ENCODE data around the gene GORASP1. TPM values are rescaled to one million over a fixed set of nuclear protein-coding genes. Genes with fewer than 3 reads are reported as not detected.

The GORASP1 gene
- total RNA-seq, 1 donor from 2014 or later: 71.5 TPM

DNA sequence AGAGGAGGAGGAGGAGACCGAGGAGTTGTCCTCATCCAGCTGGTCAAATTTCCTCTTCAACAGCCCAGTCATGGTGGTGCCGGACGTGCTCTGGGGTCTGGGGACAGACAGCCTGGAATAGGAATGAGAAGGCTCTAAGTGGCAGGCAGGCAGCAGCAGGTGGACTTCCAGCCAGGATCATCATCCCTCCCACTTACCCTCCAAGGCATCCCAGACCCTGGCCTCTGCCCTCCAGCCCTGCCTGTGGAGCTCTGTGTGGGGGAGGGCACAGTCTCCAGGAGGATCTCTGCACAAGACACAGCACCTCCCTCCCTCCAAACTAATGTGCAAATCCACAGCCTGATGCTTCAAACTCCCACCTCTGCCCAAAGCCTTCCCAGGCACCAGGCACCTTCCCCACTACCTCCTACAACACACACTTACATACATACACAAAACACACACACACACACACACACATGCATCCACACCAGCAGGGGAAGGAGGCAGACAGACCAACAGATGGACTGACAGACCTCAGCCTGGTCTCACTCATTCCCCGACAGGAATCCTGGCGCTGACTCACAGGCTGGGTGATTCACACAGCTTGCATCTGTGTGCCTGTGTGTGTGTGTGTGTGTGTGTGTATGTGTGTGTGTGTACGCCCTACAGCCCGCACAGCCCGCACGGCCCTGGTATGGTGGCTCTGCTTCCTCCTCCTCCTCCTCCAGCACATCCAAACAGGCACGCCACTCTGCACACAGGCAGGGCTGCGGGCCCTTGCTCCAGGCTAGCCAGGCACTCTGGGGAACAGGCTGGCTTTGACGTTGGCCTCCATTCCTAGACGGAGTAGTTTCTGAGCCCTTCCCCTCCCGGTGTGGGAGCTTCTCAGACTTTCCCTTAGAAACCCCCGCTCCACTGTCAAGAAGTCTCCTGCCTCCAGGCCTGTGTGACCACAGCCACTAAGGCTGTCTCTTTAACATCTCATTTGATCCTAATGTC is 39.5 kb upstream of the GORASP1 start:
- peak overlapping the region; percentile 99 for H3K27ac Mint-ChIP-seq
- H3K27me3 Mint-ChIP-seq (ENCODE audit: low read depth): no peaks in the 10 kb centered on the region
- H3K36me3 Mint-ChIP-seq: peaks cover 21% of the 10 kb centered on the region
- no peak for DNase-seq (ENCODE audit: low spot score in 2 of 2, unreplicated experiment in 2 of 2)
- peaks cover 71% of the 10 kb centered on the region for H3K4me1 Mint-ChIP-seq
- TF ChIP-seq, protein P1, sequence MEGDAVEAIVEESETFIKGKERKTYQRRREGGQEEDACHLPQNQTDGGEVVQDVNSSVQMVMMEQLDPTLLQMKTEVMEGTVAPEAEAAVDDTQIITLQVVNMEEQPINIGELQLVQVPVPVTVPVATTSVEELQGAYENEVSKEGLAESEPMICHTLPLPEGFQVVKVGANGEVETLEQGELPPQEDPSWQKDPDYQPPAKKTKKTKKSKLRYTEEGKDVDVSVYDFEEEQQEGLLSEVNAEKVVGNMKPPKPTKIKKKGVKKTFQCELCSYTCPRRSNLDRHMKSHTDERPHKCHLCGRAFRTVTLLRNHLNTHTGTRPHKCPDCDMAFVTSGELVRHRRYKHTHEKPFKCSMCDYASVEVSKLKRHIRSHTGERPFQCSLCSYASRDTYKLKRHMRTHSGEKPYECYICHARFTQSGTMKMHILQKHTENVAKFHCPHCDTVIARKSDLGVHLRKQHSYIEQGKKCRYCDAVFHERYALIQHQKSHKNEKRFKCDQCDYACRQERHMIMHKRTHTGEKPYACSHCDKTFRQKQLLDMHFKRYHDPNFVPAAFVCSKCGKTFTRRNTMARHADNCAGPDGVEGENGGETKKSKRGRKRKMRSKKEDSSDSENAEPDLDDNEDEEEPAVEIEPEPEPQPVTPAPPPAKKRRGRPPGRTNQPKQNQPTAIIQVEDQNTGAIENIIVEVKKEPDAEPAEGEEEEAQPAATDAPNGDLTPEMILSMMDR (IDR thresholded peaks at IDR 0.05; ENCODE audit: unreplicated experiment): no peak
- H3K9me3 Mint-ChIP-seq: no peaks in the 10 kb centered on the region
- peak overlapping the region; percentile 51 for H3K4me3 Mint-ChIP-seq

DNA sequence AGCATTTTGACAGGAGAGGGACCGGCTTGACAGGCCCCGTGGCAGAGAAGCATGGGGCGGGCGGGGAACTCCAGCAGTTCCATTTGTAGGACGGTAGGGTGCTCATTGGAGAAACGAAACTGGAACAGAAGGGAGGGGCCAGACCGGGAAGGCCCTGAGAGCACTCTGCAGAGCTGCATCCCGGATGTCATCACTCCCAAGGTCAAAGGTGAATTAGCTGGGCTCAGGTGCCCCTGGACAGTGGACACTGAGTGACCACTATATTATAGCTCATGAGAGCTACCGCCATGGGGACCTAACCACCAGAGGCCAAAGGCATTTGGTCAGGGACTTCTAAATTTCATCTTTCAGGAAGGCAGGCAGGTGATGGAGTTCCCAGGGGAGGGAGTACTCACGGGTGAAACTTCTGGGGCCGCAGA is 38.7 kb upstream of the GORASP1 start:
- H3K4me1 Mint-ChIP-seq: peaks cover 72% of the 10 kb centered on the region
- H3K36me3 Mint-ChIP-seq: peaks cover 21% of the 10 kb centered on the region
- TF ChIP-seq, protein P1 (IDR thresholded peaks at IDR 0.05; ENCODE audit: unreplicated experiment): no peak
- peak overlapping the region; percentile 99 for H3K27ac Mint-ChIP-seq
- H3K4me3 Mint-ChIP-seq: peak overlapping the region; percentile 3
- H3K27me3 Mint-ChIP-seq (ENCODE audit: low read depth): no peaks in the 10 kb centered on the region
- DNase-seq (ENCODE audit: low spot score in 2 of 2, unreplicated experiment in 2 of 2): no peak
- H3K9me3 Mint-ChIP-seq: no peaks in the 10 kb centered on the region

DNA sequence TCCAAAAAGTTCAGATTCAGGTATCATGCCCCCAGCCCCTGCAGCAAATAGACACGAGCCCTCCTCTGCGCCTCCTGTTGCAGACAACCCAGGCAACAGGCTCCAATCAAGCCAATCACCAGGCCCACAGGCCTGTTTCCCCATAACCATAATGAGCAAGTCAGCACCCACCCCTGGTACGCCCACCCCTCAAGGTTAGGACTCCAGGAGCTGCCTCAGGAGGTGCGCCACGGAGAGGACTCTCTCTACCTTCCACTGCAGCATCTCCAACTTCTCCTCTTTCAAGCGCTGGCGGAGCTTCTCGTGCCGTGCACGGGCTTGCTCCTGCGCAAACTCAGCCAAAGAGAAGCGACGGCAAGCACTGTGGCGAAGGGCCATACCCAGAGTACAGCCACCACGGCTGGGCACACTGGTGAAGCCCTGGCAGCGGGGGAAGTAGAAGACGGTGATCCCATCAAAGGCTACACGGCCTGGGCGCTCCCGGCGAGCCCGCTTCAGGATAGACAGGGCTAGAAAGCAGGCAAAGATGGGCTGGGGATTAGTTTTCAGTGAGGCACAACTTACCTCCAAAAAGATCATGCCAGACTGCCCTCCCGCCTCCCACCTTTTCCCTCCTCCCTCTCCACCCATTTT is 37.4 kb upstream of the GORASP1 start:
- Mint-ChIP-seq H3K4me1 (peaks cover 72% of the 10 kb centered on the region), H3K9me3 (no peaks in the 10 kb centered on the region), H3K27ac (peak overlapping the region; percentile 36), H3K36me3 (peaks cover 21% of the 10 kb centered on the region), H3K27me3 (ENCODE audit: low read depth) (no peaks in the 10 kb centered on the region), H3K4me3 (no peak overlapping the region)
- peak in 1 of 2 experiments; percentile 29 for DNase-seq (ENCODE audit: low spot score in 2 of 2, unreplicated experiment in 2 of 2)
- TF ChIP-seq, protein P1 (IDR thresholded peaks at IDR 0.05; ENCODE audit: unreplicated experiment): no peak

DNA sequence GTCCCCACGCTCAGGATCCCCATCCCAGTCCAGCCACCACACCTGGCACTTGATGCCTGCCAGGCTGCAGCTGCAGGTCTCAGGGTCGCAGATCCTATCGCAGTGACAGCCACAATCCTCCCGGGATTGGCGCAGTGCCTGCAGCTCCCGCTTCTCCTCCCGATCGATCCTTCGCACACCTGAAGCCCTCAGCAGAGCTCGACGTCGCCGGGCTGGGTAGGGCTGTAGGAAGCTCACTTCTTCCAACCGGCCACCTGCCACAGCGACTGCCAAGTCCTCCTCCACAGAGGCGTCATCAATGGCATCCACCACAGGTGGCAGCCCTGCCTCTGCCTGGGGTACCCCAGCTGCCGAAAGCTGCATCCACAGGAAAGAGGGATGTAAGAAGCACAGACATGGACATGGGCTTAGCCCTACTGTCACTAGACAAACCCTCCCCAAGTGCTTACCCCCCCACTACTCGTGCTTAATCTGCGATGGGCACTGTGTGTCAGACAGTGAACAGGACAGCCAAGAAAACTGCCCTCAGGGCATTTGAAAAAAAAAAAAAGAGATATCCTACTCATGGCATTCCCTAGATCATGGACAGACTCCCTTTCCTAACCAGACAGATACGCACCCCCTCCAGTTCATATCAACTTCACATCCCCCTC is 36.8 kb upstream of the GORASP1 start:
- Mint-ChIP-seq H3K4me1 (peaks cover 70% of the 10 kb centered on the region), H3K27ac (no peak overlapping the region)

More for the DNA sequence above, 36.8 kb upstream of the GORASP1 start:
- Mint-ChIP-seq H3K27me3 (ENCODE audit: low read depth) (no peaks in the 10 kb centered on the region), H3K36me3 (peaks cover 21% of the 10 kb centered on the region), H3K4me3 (no peak overlapping the region), H3K9me3 (no peaks in the 10 kb centered on the region)
- TF ChIP-seq, protein P1 (IDR thresholded peaks at IDR 0.05; ENCODE audit: unreplicated experiment): no peak
- peak in 1 of 2 experiments; percentile 36 for DNase-seq (ENCODE audit: low spot score in 2 of 2, unreplicated experiment in 2 of 2)

Measured in mesothelial cell of epicardium (in vitro differentiated cells).